HFFc6 (cell line): ENCODE data around the gene OR10AD1. TPM values are rescaled to one million over a fixed set of nuclear protein-coding genes. Genes with fewer than 3 reads are reported as not detected.
"Not testable (repeated sequence)": the region's sequence is repeated elsewhere in the genome, so short reads cannot be mapped to it uniquely, and the experiment has no call there.

Source experiments
- DNase-seq: peaks from one replicate; pipeline ENCODE4 v3.0.0-alpha.2; 2018
- H3K27ac Mint-ChIP-seq: 2 replicates; pipeline ENCODE4 v1.8.0; 2020; ENCODE audit warnings: mild to moderate bottlenecking, mixed read lengths
- H3K27me3 Mint-ChIP-seq: 2 replicates; pipeline ENCODE4 v1.8.0; 2021; ENCODE audit warnings: mild to moderate bottlenecking, moderate library complexity, mixed read lengths; ENCODE audit not compliant: insufficient read depth
- H3K36me3 Mint-ChIP-seq: 2 replicates; pipeline ENCODE4 v1.8.0; 2021; ENCODE audit warnings: low read depth, mixed read lengths
- H3K4me1 Mint-ChIP-seq: 2 replicates; pipeline ENCODE4 v1.8.0; 2020; ENCODE audit warnings: low read depth, mixed read lengths
- H3K4me3 Mint-ChIP-seq: 2 replicates; pipeline ENCODE4 v1.8.0; 2020; ENCODE audit warnings: mild to moderate bottlenecking, moderate library complexity, mixed read lengths
- H3K9me3 Mint-ChIP-seq: 2 replicates; pipeline ENCODE4 v1.8.0; 2020; ENCODE audit warnings: mild to moderate bottlenecking, mixed read lengths
- CTCF ChIP-seq: fragments of 200-600 bp; sonication (generic); IDR thresholded peaks from 2 replicates; pipeline ENCODE4 v1.5.0; 2021; ENCODE audit warnings: antibody characterized with exemption, mild to moderate bottlenecking
- long read RNA-seq: library from polyadenylated mRNA; unstranded; transcript quantifications from one replicate; pipeline ENCODE4 v2.0.0, GENCODE V29; 2019
- total RNA-seq, 6 experiments: library from RNA; stranded (reverse); fragmentation: NEBNext Ultra II Directional; extraction: Animal tissue kit (Norgen Biotek cat#: 25700); gene quantifications; 2 replicates in 1 of 6; 3 replicates in 5 of 6; pipeline ENCODE4 v1.2.3, GENCODE V29; 2021

OR10AD1 gene
- total RNA-seq: not detected
- long read RNA-seq: 0 reads

- no peak for DNase-seq
- peaks cover 20% of the 10 kb centered on the region for H3K4me1 Mint-ChIP-seq
- H3K36me3 Mint-ChIP-seq: peaks cover 6% of the 10 kb centered on the region
- H3K27ac Mint-ChIP-seq: no peak within 1 kb of the TSS
- no peak within 1 kb of the TSS for H3K4me3 Mint-ChIP-seq
- peaks cover 8% of the 10 kb centered on the region for H3K27me3 Mint-ChIP-seq
- H3K9me3 Mint-ChIP-seq: peaks cover 18% of the 10 kb centered on the region
- TF ChIP-seq CTCF: no peak
Measured at GRCh38 chr12:48203192-48203591, at the start of gene OR10AD1. Gene OR10AD1 (minus strand): TSS chr12:48203292. CDS start chr12:48203292, 0 bp downstream.

- H3K27me3 Mint-ChIP-seq: peaks cover 8% of the 10 kb centered on the region
- H3K9me3 Mint-ChIP-seq: no peaks in the 10 kb centered on the region
- no peak overlapping the region for H3K27ac Mint-ChIP-seq
- TF ChIP-seq CTCF: no peak
- no peaks in the 10 kb centered on the region for H3K4me1 Mint-ChIP-seq
- DNase-seq: no peak
- H3K4me3 Mint-ChIP-seq: no peak overlapping the region
- no peaks in the 10 kb centered on the region for H3K36me3 Mint-ChIP-seq
Measured at GRCh38 chr12:48247181-48247966, 44.3 kb upstream of the OR10AD1 start.

- no peaks in the 10 kb centered on the region for H3K36me3 Mint-ChIP-seq
- no peaks in the 10 kb centered on the region for H3K4me1 Mint-ChIP-seq
- H3K27me3 Mint-ChIP-seq: no peaks in the 10 kb centered on the region
- H3K9me3 Mint-ChIP-seq: no peaks in the 10 kb centered on the region
- H3K27ac Mint-ChIP-seq: no peak overlapping the region
- H3K4me3 Mint-ChIP-seq: no peak overlapping the region
- no peak for TF ChIP-seq CTCF
- no peak for DNase-seq
Measured at GRCh38 chr12:48237162-48237561, 34.1 kb upstream of the OR10AD1 start.

GRCh38 chr12:48235796-48236333 is 32.8 kb upstream of the OR10AD1 start:
- Mint-ChIP-seq H3K27ac (no peak overlapping the region), H3K36me3 (no peaks in the 10 kb centered on the region), H3K27me3 (no peaks in the 10 kb centered on the region), H3K4me1 (no peaks in the 10 kb centered on the region), H3K4me3 (no peak overlapping the region), H3K9me3 (no peaks in the 10 kb centered on the region)
- no peak for DNase-seq
- no peak for TF ChIP-seq CTCF

GRCh38 chr12:48231169-48231958 is 28.3 kb upstream of the OR10AD1 start:
- H3K4me3 Mint-ChIP-seq, H3K27me3 Mint-ChIP-seq: not testable (repeated sequence)

GRCh38 chr12:48224533-48224932 is 21.4 kb upstream of the OR10AD1 start:
- not testable (repeated sequence) for H3K36me3 Mint-ChIP-seq, H3K27me3 Mint-ChIP-seq, H3K4me3 Mint-ChIP-seq, H3K27ac Mint-ChIP-seq, H3K4me1 Mint-ChIP-seq, DNase-seq, H3K9me3 Mint-ChIP-seq

More at GRCh38 chr12:48231169-48231958, 28.3 kb upstream of the OR10AD1 start:
- not testable (repeated sequence) for H3K27ac Mint-ChIP-seq, DNase-seq, H3K4me1 Mint-ChIP-seq, H3K9me3 Mint-ChIP-seq, H3K36me3 Mint-ChIP-seq
